Smooth muscle cell (in vitro differentiated cells): ENCODE data around the gene EFNA4. TPM values are rescaled to one million over a fixed set of nuclear protein-coding genes. Genes with fewer than 3 reads are reported as not detected.
A peak's percentile ranks its signal among the peaks of the same experiment; 100 is the strongest.

Experiments used
- DNase-seq: peaks from one replicate; lab custom pipeline; 2025; ENCODE audit not compliant: unreplicated experiment; lab: John Stamatoyannopoulos, UW
- H2AFZ ChIP-seq: fragments of 200-600 bp; sonication (generic); 2 replicates; pipeline ENCODE4 v1.6.0; 2016; ENCODE audit warnings: antibody characterized with exemption, low read depth, mild to moderate bottlenecking
- H3F3A ChIP-seq: fragments of 200-600 bp; sonication (generic); 2 replicates; pipeline ENCODE4 v1.6.0; 2017; ENCODE audit warnings: antibody characterized with exemption, low read depth
- H3K27ac ChIP-seq: fragments of 200-600 bp; sonication (generic); 2 replicates; pipeline ENCODE4 v1.5.1; 2016; ENCODE audit warnings: low read depth, mild to moderate bottlenecking
- H3K27me3 ChIP-seq: fragments of 200-600 bp; sonication (generic); 2 replicates; pipeline ENCODE4 v1.6.1; 2016; ENCODE audit warnings: low read depth, mild to moderate bottlenecking
- H3K36me3 ChIP-seq: fragments of 200-600 bp; sonication (generic); 2 replicates; pipeline ENCODE4 v1.5.1; 2016; ENCODE audit warnings: low read depth
- H3K4me1 ChIP-seq: fragments of 200-600 bp; sonication (generic); 2 replicates; pipeline ENCODE4 v1.5.1; 2016; ENCODE audit warnings: low read depth
- H3K4me2 ChIP-seq: fragments of 200-600 bp; sonication (generic); 2 replicates; pipeline ENCODE4 v1.6.0; 2016; ENCODE audit warnings: mild to moderate bottlenecking
- H3K4me3 ChIP-seq: fragments of 200-600 bp; sonication (generic); 2 replicates; pipeline ENCODE4 v1.5.1; 2016; ENCODE audit warnings: mild to moderate bottlenecking
- H3K79me2 ChIP-seq: fragments of 200-600 bp; sonication (generic); 2 replicates; pipeline ENCODE4 v1.6.0; 2016; ENCODE audit warnings: low read depth, mild to moderate bottlenecking
- H3K9ac ChIP-seq: fragments of 200-600 bp; sonication (generic); 2 replicates; pipeline ENCODE4 v1.6.0; 2016; ENCODE audit warnings: low read depth
- H3K9me3 ChIP-seq: fragments of 200-600 bp; sonication (generic); replicated peaks from 2 replicates; pipeline ENCODE4 v1.5.1; 2016; ENCODE audit warnings: low read depth
- H4K20me1 ChIP-seq: fragments of 200-600 bp; sonication (generic); 2 replicates; pipeline ENCODE4 v1.6.0; 2016; ENCODE audit warnings: low read depth
- CTCF ChIP-seq: fragments of 200-600 bp; sonication (generic); IDR thresholded peaks from 2 replicates; pipeline ENCODE4 v1.5.1; 2017; ENCODE audit warnings: borderline replicate concordance, mild to moderate bottlenecking, antibody characterized with exemption; ENCODE audit not compliant: insufficient read depth, poor library complexity, severe bottlenecking
- WGBS: methylation state at CpG from one replicate; pipeline ENCODE4 v1.1.7; 2016; ENCODE audit warnings: low lambda C conversion rate; 5-methylcytosine and 5-hydroxymethylcytosine counted together
- polyA plus RNA-seq: library from polyadenylated mRNA; unstranded; fragments of >200 nt; fragmentation: Nextera tagmentation; extraction: Ambion mirVana; gene quantifications from 2 replicates; pipeline ENCODE4 v1.2.1, GENCODE V29; 2016
- total RNA-seq: library from RNA; depleted of rRNA; stranded (reverse); fragments of >200 nt; gene quantifications from 2 replicates; pipeline ENCODE4 v1.2.3, GENCODE V29; 2014

Gene EFNA4
- total and polyA plus RNA-seq, 2 experiments from 2014 or later = 18.1 to 27.6 TPM

GRCh38 chr1:155086128-155086741, 22.7 kb downstream of the EFNA4 start:
- 28% methylated on average over 19 of the region's 24 CpGs for WGBS
- Histone ChIP-seq H3F3A (peaks cover 3% of the 10 kb centered on the region), H3K36me3 (no peaks in the 10 kb centered on the region), H3K27ac (peak overlapping the region; percentile 70), H3K4me2 (peak overlapping the region; percentile 87), H3K4me1 (peaks cover 19% of the 10 kb centered on the region), H3K9me3 (no peaks in the 10 kb centered on the region), H3K27me3 (peaks cover 29% of the 10 kb centered on the region), H3K4me3 (peak overlapping the region; percentile 78), H3K79me2 (no peaks in the 10 kb centered on the region), H4K20me1 (peaks cover 4% of the 10 kb centered on the region), H3K9ac (no peak overlapping the region), H2AFZ (no peak overlapping the region)
- peak; percentile 100 for TF ChIP-seq CTCF
- peak; percentile 38 for DNase-seq

- H3K9ac ChIP-seq = no peak overlapping the region
- H2AFZ ChIP-seq = no peak overlapping the region
- WGBS = 78% methylated on average over 8 of the region's 8 CpGs
- no peaks in the 10 kb centered on the region for H3K9me3 ChIP-seq
- no peak for DNase-seq
- H4K20me1 ChIP-seq = no peaks in the 10 kb centered on the region
- no peak overlapping the region for H3K4me2 ChIP-seq
- H3K27ac ChIP-seq = no peak overlapping the region
- TF ChIP-seq CTCF = no peak
- H3K79me2 ChIP-seq = no peaks in the 10 kb centered on the region
- no peaks in the 10 kb centered on the region for H3F3A ChIP-seq
- no peak overlapping the region for H3K4me3 ChIP-seq
- H3K27me3 ChIP-seq = peaks cover 21% of the 10 kb centered on the region
- H3K4me1 ChIP-seq = peaks cover 17% of the 10 kb centered on the region
- no peaks in the 10 kb centered on the region for H3K36me3 ChIP-seq
These were observed 23.5 kb downstream of the EFNA4 start for GRCh38 chr1:155086856-155087535.

GRCh38 chr1:155091071-155092051, 27.8 kb downstream of the EFNA4 start:
- peak; percentile 67 for DNase-seq
- Histone ChIP-seq H3K27ac (no peak overlapping the region), H3K4me1 (peaks cover 14% of the 10 kb centered on the region), H3K36me3 (no peaks in the 10 kb centered on the region), H3F3A (peaks cover 10% of the 10 kb centered on the region), H3K9ac (no peak overlapping the region), H3K79me2 (no peaks in the 10 kb centered on the region), H4K20me1 (no peaks in the 10 kb centered on the region), H3K9me3 (no peaks in the 10 kb centered on the region), H2AFZ (peak overlapping the region; percentile 74), H3K4me3 (no peak overlapping the region), H3K27me3 (peaks cover 8% of the 10 kb centered on the region), H3K4me2 (peak overlapping the region; percentile 35)
- peak; percentile 98 for TF ChIP-seq CTCF
- 35% methylated on average over 28 of the region's 29 CpGs for WGBS
